ENCODE data around the gene ANO6.

The ANO6 gene

DNA sequence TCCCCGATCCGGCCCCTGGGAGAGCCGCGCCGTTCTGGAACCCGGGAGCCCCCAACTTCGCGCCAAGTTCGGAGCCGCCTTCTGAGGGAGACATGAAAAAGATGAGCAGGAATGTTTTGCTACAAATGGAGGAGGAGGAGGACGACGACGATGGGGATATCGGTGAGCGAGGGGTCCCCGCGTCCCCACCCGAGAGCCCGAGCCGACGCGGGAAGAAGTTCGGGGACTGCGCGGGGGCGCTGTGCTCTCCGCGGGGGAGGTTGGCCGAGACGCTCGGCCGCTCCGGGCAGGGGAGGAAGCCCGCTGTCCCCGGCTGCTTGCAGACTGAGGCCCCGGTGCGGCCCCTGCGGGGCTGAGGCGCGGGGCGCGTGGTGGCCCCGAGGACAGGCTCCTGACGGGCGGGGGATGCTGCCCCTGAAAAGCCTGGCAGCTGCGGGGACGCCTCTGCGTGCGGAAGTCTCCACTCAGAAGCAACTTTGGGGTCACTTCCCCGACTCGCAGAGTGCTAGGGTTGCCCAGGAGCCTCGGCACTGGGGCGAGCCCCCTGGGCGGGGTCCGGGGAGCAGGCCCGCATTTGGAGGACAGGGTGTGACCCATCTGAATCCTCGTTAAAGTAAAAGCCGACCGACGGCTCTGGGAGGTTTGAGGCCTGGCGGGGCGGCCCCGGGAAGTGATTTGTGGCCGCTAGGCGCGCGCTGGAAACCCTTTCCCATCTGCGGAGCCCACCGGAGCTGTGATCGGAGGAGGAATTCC lies 511 bp downstream of the ANO6 start:
- peak overlapping the region; percentile 81 for H3K9ac ChIP-seq (ENCODE audit: low read length)
- no peaks in the 10 kb centered on the region for H3K4me1 ChIP-seq (ENCODE audit: control insufficient read depth, insufficient read depth, low read length)
- no peaks in the 10 kb centered on the region for H3K27me3 ChIP-seq (ENCODE audit: control insufficient read depth, insufficient read depth, low read length)
- peak overlapping the region; percentile 73 for H3K4me3 ChIP-seq (ENCODE audit: low read length)
- H3K36me3 ChIP-seq (ENCODE audit: control insufficient read depth, insufficient read depth, low read length): no peaks in the 10 kb centered on the region
- no peaks in the 10 kb centered on the region for H3K9me3 ChIP-seq (ENCODE audit: control insufficient read depth, low read length)

DNA sequence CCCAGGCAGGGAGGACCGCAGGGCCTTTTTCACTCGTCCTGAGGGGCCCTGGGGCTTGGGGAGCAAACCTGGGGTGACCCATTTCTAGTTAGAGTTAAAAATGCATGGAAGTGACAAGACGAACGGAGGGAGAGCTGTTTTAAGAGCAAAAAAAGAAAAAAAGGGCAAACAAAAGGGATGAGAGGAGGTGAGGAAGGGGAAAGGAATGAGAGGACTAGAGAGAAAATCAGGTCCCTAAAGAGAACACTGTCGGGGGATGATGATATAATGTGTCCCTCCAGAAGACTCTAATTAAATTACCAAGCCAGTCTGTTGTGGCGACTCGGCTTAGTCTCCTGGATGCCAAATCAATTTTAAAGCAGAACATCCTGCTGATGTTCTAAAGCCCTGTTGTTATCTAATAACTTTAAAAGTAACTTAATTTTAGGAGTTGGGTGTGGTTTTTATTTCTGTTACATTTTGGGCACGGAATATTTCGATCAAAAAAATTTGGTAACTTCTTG lies 1.1 kb downstream of the ANO6 start:
- no peaks in the 10 kb centered on the region for H3K9me3 ChIP-seq (ENCODE audit: control insufficient read depth, low read length)
- H3K4me1 ChIP-seq (ENCODE audit: control insufficient read depth, insufficient read depth, low read length): no peaks in the 10 kb centered on the region
- no peaks in the 10 kb centered on the region for H3K27me3 ChIP-seq (ENCODE audit: control insufficient read depth, insufficient read depth, low read length)
- H3K4me3 ChIP-seq (ENCODE audit: low read length): peak overlapping the region; percentile 73
- H3K9ac ChIP-seq (ENCODE audit: low read length): peak overlapping the region; percentile 81
- no peaks in the 10 kb centered on the region for H3K36me3 ChIP-seq (ENCODE audit: control insufficient read depth, insufficient read depth, low read length)

DNA sequence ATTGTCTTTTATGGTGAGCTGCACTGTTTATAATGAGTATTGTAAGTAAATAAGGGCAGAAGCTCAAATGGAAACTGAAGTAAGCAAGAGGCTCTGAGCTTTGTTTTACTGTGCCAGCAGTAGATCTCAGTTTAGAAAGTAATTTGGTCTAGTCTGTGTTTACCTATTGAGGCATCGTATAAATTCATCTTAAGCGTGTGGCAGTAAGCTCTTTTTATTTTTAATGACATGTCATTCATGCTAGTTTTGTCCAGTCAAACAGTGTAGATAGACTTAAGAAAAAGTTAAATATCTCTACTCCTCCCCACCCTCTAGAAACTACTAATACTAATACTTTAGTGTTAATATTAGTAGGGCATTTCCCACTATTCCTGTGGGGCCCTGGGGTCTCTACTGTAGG lies 2.0 kb downstream of the ANO6 start:
- Histone ChIP-seq H3K9ac (ENCODE audit: low read length) (no peak overlapping the region), H3K4me3 (ENCODE audit: low read length) (no peak overlapping the region), H3K36me3 (ENCODE audit: control insufficient read depth, insufficient read depth, low read length) (no peaks in the 10 kb centered on the region), H3K27me3 (ENCODE audit: control insufficient read depth, insufficient read depth, low read length) (no peaks in the 10 kb centered on the region), H3K4me1 (ENCODE audit: control insufficient read depth, insufficient read depth, low read length) (no peaks in the 10 kb centered on the region), H3K9me3 (ENCODE audit: control insufficient read depth, low read length) (no peaks in the 10 kb centered on the region)

DNA sequence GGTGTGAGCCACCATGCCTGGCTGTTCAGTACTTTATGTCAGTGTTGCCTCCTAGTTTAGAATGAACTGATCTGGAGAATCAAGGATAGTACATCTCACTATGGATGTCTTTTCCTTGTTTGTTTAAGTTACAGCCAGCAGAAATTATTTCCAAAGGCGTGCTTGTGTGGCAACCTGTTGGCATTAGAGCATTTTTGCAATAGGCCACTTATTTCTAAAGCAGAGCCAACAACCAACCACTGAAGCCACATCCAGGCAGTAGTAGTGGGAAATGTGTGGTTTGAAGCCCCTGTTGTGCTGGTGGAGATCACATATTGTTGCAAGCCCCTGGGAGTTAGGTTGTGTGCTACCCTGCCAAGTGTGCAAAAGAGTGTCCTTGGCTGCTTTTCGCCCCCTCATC lies 3.7 kb downstream of the ANO6 start:
- H3K9me3 ChIP-seq (ENCODE audit: control insufficient read depth, low read length): no peaks in the 10 kb centered on the region
- H3K9ac ChIP-seq (ENCODE audit: low read length): no peak overlapping the region
- H3K4me1 ChIP-seq (ENCODE audit: control insufficient read depth, insufficient read depth, low read length): no peaks in the 10 kb centered on the region
- H3K27me3 ChIP-seq (ENCODE audit: control insufficient read depth, insufficient read depth, low read length): no peaks in the 10 kb centered on the region
- no peaks in the 10 kb centered on the region for H3K36me3 ChIP-seq (ENCODE audit: control insufficient read depth, insufficient read depth, low read length)
- H3K4me3 ChIP-seq (ENCODE audit: low read length): no peak overlapping the region

DNA sequence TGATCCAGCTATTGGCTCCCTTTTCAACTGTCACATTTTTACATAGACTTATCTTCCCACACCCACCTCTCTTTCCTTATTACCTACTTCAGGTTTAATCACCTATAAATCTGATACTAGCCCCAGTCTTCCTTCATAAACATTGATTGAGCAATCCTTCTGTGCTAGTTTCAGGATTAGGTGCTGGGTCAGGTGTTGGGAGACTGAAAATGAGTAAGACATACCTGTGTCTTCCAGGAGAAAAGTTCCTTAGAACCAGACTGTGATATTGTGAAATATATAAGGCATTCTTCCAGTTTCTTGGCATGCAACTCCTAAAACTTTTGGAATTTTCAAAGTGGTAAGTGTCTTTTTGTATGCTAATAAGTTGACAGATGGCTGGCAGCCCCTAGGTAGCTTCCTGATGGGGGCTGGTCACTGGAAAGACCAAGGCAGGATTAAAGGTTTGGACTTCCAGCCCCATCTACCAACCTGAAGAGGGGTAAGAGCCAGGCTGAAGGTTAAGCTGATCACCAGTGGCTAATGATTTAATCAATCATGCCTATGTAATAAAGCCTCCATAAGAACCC lies 4.6 kb downstream of the ANO6 start:
- Histone ChIP-seq H3K27me3 (ENCODE audit: control insufficient read depth, insufficient read depth, low read length) (no peaks in the 10 kb centered on the region), H3K4me1 (ENCODE audit: control insufficient read depth, insufficient read depth, low read length) (no peaks in the 10 kb centered on the region), H3K36me3 (ENCODE audit: control insufficient read depth, insufficient read depth, low read length) (no peaks in the 10 kb centered on the region), H3K9me3 (ENCODE audit: control insufficient read depth, low read length) (no peaks in the 10 kb centered on the region), H3K4me3 (ENCODE audit: low read length) (no peak overlapping the region), H3K9ac (ENCODE audit: low read length) (no peak overlapping the region)

DNA sequence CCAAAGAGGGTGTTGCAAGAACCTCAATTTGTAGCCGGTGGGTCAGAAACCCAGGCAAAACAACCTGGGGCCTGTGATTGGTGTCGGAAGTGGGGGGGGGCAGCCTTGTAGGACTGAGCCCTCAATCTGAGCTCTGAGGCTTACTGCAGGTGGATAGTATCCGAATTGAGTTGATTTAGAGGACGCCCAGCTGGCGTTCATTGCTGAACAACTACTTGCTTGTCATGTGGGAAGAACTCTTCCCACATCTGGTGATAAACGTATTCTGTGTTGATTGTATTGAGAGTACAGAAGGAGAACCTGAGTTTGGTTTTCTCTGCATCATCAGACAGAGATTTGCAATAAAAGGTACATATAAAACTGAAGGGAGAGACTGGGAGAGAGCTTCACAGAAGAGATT lies 5.1 kb downstream of the ANO6 start:
- no peak overlapping the region for H3K4me3 ChIP-seq (ENCODE audit: low read length)
- H3K9ac ChIP-seq (ENCODE audit: low read length): no peak overlapping the region
- no peaks in the 10 kb centered on the region for H3K9me3 ChIP-seq (ENCODE audit: control insufficient read depth, low read length)
- no peaks in the 10 kb centered on the region for H3K27me3 ChIP-seq (ENCODE audit: control insufficient read depth, insufficient read depth, low read length)
- H3K36me3 ChIP-seq (ENCODE audit: control insufficient read depth, insufficient read depth, low read length): no peaks in the 10 kb centered on the region
- H3K4me1 ChIP-seq (ENCODE audit: control insufficient read depth, insufficient read depth, low read length): no peaks in the 10 kb centered on the region

DNA sequence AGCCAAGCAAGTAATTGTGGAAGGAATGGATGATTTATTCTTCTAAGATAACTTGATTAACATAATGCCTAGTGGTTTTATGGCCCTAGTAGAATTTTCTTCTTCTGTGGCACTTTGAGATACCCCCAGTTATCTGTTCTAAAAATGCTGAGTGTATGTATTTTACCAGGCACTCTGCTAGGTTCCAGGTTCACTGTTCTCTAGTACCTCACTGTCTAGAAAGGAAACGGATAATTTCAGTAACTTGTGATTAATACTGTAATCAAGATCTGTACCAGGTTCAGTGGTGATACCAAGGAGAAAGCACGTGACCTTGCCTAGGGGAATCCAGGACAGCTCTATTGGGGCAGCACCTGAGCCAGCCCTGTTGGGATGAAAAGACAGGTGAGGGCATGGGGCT lies 8.0 kb downstream of the ANO6 start:
- H3K4me1 ChIP-seq (ENCODE audit: control insufficient read depth, insufficient read depth, low read length): no peaks in the 10 kb centered on the region

GRCh38 chr12:45224311-45224710 lies 8.4 kb downstream of the ANO6 start:
- H3K4me3 ChIP-seq (ENCODE audit: low read length): no peak overlapping the region

More for the DNA sequence above, 8.0 kb downstream of the ANO6 start:
- H3K36me3 ChIP-seq (ENCODE audit: control insufficient read depth, insufficient read depth, low read length): no peaks in the 10 kb centered on the region
- no peak overlapping the region for H3K9ac ChIP-seq (ENCODE audit: low read length)
- no peaks in the 10 kb centered on the region for H3K9me3 ChIP-seq (ENCODE audit: control insufficient read depth, low read length)
- H3K27me3 ChIP-seq (ENCODE audit: control insufficient read depth, insufficient read depth, low read length): no peaks in the 10 kb centered on the region
- H3K4me3 ChIP-seq (ENCODE audit: low read length): no peak overlapping the region

GRCh38 chr12:45226021-45226420 lies 10.1 kb downstream of the ANO6 start:
- H3K9ac ChIP-seq (ENCODE audit: low read length): no peak overlapping the region
- H3K36me3 ChIP-seq (ENCODE audit: control insufficient read depth, insufficient read depth, low read length): no peaks in the 10 kb centered on the region
- no peaks in the 10 kb centered on the region for H3K4me1 ChIP-seq (ENCODE audit: control insufficient read depth, insufficient read depth, low read length)
- H3K9me3 ChIP-seq (ENCODE audit: control insufficient read depth, low read length): no peaks in the 10 kb centered on the region
- no peaks in the 10 kb centered on the region for H3K27me3 ChIP-seq (ENCODE audit: control insufficient read depth, insufficient read depth, low read length)
- H3K4me3 ChIP-seq (ENCODE audit: low read length): no peak overlapping the region

More at GRCh38 chr12:45224311-45224710, 8.4 kb downstream of the ANO6 start:
- no peaks in the 10 kb centered on the region for H3K9me3 ChIP-seq (ENCODE audit: control insufficient read depth, low read length)
- no peaks in the 10 kb centered on the region for H3K36me3 ChIP-seq (ENCODE audit: control insufficient read depth, insufficient read depth, low read length)
- no peak overlapping the region for H3K9ac ChIP-seq (ENCODE audit: low read length)
- H3K27me3 ChIP-seq (ENCODE audit: control insufficient read depth, insufficient read depth, low read length): no peaks in the 10 kb centered on the region
- no peaks in the 10 kb centered on the region for H3K4me1 ChIP-seq (ENCODE audit: control insufficient read depth, insufficient read depth, low read length)

DNA sequence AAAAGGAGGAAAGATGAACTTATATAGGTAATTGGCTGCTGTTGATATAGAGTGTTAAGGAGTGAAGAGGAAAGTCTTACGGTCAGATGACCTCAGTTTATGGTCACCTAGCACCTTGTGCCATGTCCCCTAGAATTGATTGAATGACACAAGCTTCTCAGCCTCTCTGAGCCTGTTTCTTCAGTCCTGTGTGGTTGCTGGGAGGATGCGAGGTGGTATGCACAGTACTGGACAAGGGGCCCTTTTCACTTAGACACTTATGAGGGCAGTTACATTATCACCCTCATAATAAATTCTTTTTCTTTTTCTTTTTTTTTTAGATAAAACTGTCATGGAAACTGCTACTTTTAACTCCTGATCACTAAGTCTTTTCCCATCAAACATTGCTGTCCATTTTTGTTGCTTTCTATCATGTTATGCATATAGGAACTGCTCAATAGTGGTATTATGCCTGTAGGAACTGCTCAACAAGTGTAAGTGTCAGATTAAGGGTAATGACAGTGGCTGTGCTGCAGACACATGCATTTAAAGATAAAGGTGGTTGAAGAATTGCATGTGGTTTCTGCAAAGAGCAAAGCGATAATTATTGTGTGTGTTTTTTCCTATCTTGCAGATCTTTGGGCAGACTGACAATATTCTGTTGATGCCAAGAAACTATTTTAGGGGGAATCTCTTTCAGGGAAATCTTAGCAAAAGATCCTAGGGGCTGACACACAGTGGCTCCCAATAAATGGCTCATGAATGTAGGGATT lies 11.6 kb downstream of the ANO6 start:
- H3K9ac ChIP-seq (ENCODE audit: low read length): no peak overlapping the region
- no peaks in the 10 kb centered on the region for H3K27me3 ChIP-seq (ENCODE audit: control insufficient read depth, insufficient read depth, low read length)
- H3K9me3 ChIP-seq (ENCODE audit: control insufficient read depth, low read length): no peaks in the 10 kb centered on the region
- no peak overlapping the region for H3K4me3 ChIP-seq (ENCODE audit: low read length)
- H3K36me3 ChIP-seq (ENCODE audit: control insufficient read depth, insufficient read depth, low read length): no peaks in the 10 kb centered on the region
- no peaks in the 10 kb centered on the region for H3K4me1 ChIP-seq (ENCODE audit: control insufficient read depth, insufficient read depth, low read length)

GRCh38 chr12:45231515-45232145 lies 15.7 kb downstream of the ANO6 start:
- Histone ChIP-seq H3K27me3 (ENCODE audit: control insufficient read depth, insufficient read depth, low read length) (no peaks in the 10 kb centered on the region), H3K4me1 (ENCODE audit: control insufficient read depth, insufficient read depth, low read length) (peaks cover 18% of the 10 kb centered on the region), H3K36me3 (ENCODE audit: control insufficient read depth, insufficient read depth, low read length) (no peaks in the 10 kb centered on the region), H3K9ac (ENCODE audit: low read length) (no peak overlapping the region), H3K9me3 (ENCODE audit: control insufficient read depth, low read length) (no peaks in the 10 kb centered on the region), H3K4me3 (ENCODE audit: low read length) (no peak overlapping the region)

Data from mucosa of stomach (tissue), 1 donor.